ENCODE data around the gene ALMS1.

- TF ChIP-seq POLR2AphosphoS5 (IDR thresholded peaks at IDR 0.05) (no peak), CTCF (IDR thresholded peaks at IDR 0.05) (no peak), POLR2A (IDR thresholded peaks at IDR 0.05) (no peak), EP300 (IDR thresholded peaks at IDR 0.05) (no peak)
These were observed 102.4 kb downstream of the ALMS1 start for GRCh38 chr2:73488079-73488478.
